K562 (cell line): ENCODE data around the gene ITGAV.

Source experiments
- MAFK ChIP-seq: IDR thresholded peaks from 2 replicates; pipeline ENCODE4 v1.6.1; 2011; ENCODE audit warnings: low read length, improper control_type of control experiment
- MCM7 ChIP-seq, 2 experiments: fragments of 450-650 bp; IDR thresholded peaks; 2 replicates each; pipeline ENCODE4 v1.6.1; 2016 to 2018
- ZBTB33 ChIP-seq: sonication (generic); formaldehyde crosslinking; IDR thresholded peaks from 2 replicates; pipeline ENCODE4 v1.8.1; 2023; ENCODE audit warnings: mild to moderate bottlenecking, missing genetic modification reagents

GRCh38 chr2:186717320-186718007 lies 127.6 kb downstream of the ITGAV start:
- TF ChIP-seq MAFK, result no peak
- no peak for TF ChIP-seq ZBTB33 (CRISPR knock-in tag)
- no peak for TF ChIP-seq MCM7 (IDR thresholded peaks at IDR 0.05)
